OCI-LY3 (cell line): Measurements from ENCODE around the gene CDH8.

ENCODE experiments used
- CTCF ChIP-seq: fragments of 200-600, 300-600 bp; sonication (generic); IDR thresholded peaks from 2 replicates; pipeline ENCODE4 v1.5.1; 2014; ENCODE audit warnings: antibody characterized with exemption, low read length, low read depth
- EZH2phosphoT487 ChIP-seq: fragments of 200-600 bp; shearing (Covaris generic); IDR thresholded peaks from 2 replicates; pipeline ENCODE4 v1.6.1; 2018; ENCODE audit warnings: antibody characterized with exemption, mixed run types, low read depth

GRCh38 chr16:62010186-62010585 is 26.1 kb downstream of the CDH8 start:
- TF ChIP-seq CTCF (no peak), EZH2phosphoT487 (no peak)
